ENCODE results near the gene ANK3. TPM values are rescaled to one million over a fixed set of nuclear protein-coding genes. Genes with fewer than 3 reads are reported as not detected.
A peak's percentile ranks its signal among the peaks of the same experiment; 100 is the strongest.

Gene ANK3
- total and polyA plus RNA-seq, 2 experiments from 2014 or later = 46.5 to 85.2 TPM

DNA sequence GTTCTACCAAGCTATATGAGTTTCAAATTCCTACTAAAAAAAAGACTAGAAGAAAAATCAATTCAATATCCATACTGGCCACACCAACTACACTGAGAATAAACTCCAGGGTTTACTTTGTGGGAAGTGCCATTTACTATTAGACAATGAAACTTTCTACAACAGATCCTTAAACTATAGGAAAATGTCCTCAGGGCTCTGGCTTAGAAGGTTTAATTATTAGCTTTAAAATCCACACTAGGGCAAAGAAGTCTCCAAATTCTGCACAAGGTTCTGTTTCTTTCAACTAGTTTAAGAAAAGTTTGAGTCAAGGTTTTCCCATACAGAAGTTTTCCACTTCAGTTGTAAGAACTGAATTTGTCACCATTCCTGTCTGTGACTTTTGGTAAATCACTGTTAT is 251.6 kb downstream of the ANK3 start:
- no peak for DNase-seq (ENCODE audit: low spot score)
- TF ChIP-seq, protein P1, sequence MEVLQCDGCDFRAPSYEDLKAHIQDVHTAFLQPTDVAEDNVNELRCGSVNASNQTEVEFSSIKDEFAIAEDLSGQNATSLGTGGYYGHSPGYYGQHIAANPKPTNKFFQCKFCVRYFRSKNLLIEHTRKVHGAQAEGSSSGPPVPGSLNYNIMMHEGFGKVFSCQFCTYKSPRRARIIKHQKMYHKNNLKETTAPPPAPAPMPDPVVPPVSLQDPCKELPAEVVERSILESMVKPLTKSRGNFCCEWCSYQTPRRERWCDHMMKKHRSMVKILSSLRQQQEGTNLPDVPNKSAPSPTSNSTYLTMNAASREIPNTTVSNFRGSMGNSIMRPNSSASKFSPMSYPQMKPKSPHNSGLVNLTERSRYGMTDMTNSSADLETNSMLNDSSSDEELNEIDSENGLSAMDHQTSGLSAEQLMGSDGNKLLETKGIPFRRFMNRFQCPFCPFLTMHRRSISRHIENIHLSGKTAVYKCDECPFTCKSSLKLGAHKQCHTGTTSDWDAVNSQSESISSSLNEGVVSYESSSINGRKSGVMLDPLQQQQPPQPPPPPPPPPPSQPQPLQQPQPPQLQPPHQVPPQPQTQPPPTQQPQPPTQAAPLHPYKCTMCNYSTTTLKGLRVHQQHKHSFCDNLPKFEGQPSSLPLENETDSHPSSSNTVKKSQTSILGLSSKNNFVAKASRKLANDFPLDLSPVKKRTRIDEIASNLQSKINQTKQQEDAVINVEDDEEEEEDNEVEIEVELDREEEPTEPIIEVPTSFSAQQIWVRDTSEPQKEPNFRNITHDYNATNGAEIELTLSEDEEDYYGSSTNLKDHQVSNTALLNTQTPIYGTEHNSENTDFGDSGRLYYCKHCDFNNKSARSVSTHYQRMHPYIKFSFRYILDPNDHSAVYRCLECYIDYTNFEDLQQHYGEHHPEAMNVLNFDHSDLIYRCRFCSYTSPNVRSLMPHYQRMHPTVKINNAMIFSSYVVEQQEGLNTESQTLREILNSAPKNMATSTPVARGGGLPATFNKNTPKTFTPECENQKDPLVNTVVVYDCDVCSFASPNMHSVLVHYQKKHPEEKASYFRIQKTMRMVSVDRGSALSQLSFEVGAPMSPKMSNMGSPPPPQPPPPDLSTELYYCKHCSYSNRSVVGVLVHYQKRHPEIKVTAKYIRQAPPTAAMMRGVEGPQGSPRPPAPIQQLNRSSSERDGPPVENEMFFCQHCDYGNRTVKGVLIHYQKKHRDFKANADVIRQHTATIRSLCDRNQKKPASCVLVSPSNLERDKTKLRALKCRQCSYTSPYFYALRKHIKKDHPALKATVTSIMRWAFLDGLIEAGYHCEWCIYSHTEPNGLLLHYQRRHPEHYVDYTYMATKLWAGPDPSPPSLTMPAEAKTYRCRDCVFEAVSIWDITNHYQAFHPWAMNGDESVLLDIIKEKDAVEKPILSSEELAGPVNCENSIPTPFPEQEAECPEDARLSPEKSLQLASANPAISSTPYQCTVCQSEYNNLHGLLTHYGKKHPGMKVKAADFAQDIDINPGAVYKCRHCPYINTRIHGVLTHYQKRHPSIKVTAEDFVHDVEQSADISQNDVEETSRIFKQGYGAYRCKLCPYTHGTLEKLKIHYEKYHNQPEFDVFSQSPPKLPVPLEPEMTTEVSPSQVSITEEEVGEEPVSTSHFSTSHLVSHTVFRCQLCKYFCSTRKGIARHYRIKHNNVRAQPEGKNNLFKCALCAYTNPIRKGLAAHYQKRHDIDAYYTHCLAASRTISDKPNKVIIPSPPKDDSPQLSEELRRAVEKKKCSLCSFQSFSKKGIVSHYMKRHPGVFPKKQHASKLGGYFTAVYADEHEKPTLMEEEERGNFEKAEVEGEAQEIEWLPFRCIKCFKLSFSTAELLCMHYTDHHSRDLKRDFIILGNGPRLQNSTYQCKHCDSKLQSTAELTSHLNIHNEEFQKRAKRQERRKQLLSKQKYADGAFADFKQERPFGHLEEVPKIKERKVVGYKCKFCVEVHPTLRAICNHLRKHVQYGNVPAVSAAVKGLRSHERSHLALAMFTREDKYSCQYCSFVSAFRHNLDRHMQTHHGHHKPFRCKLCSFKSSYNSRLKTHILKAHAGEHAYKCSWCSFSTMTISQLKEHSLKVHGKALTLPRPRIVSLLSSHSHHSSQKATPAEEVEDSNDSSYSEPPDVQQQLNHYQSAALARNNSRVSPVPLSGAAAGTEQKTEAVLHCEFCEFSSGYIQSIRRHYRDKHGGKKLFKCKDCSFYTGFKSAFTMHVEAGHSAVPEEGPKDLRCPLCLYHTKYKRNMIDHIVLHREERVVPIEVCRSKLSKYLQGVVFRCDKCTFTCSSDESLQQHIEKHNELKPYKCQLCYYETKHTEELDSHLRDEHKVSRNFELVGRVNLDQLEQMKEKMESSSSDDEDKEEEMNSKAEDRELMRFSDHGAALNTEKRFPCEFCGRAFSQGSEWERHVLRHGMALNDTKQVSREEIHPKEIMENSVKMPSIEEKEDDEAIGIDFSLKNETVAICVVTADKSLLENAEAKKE (CRISPR knock-in tag; IDR thresholded peaks at IDR 0.05) = no peak
- no peak for TF ChIP-seq ZNF114 (CRISPR knock-in tag; IDR thresholded peaks at IDR 0.05)
- TF ChIP-seq, protein P2, sequence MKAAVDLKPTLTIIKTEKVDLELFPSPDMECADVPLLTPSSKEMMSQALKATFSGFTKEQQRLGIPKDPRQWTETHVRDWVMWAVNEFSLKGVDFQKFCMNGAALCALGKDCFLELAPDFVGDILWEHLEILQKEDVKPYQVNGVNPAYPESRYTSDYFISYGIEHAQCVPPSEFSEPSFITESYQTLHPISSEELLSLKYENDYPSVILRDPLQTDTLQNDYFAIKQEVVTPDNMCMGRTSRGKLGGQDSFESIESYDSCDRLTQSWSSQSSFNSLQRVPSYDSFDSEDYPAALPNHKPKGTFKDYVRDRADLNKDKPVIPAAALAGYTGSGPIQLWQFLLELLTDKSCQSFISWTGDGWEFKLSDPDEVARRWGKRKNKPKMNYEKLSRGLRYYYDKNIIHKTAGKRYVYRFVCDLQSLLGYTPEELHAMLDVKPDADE (IDR thresholded peaks at IDR 0.05) = no peak
- TF ChIP-seq, protein P3, sequence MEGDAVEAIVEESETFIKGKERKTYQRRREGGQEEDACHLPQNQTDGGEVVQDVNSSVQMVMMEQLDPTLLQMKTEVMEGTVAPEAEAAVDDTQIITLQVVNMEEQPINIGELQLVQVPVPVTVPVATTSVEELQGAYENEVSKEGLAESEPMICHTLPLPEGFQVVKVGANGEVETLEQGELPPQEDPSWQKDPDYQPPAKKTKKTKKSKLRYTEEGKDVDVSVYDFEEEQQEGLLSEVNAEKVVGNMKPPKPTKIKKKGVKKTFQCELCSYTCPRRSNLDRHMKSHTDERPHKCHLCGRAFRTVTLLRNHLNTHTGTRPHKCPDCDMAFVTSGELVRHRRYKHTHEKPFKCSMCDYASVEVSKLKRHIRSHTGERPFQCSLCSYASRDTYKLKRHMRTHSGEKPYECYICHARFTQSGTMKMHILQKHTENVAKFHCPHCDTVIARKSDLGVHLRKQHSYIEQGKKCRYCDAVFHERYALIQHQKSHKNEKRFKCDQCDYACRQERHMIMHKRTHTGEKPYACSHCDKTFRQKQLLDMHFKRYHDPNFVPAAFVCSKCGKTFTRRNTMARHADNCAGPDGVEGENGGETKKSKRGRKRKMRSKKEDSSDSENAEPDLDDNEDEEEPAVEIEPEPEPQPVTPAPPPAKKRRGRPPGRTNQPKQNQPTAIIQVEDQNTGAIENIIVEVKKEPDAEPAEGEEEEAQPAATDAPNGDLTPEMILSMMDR (conservative IDR thresholded peaks at IDR 0.05; ENCODE audit: low read depth in 2 of 2) = no peak
- TF ChIP-seq ZNF331 (CRISPR knock-in tag; IDR thresholded peaks at IDR 0.05; ENCODE audit: low read depth) = no peak
- TF ChIP-seq CREB1 (CRISPR knock-in tag; IDR thresholded peaks at IDR 0.05; ENCODE audit: low read depth) = no peak
- no peak for TF ChIP-seq EZH2phosphoT487 (IDR thresholded peaks at IDR 0.05; ENCODE audit: unreplicated experiment)
- TF ChIP-seq JUNB (IDR thresholded peaks at IDR 0.05; ENCODE audit: unreplicated experiment) = no peak
- TF ChIP-seq, protein P4, sequence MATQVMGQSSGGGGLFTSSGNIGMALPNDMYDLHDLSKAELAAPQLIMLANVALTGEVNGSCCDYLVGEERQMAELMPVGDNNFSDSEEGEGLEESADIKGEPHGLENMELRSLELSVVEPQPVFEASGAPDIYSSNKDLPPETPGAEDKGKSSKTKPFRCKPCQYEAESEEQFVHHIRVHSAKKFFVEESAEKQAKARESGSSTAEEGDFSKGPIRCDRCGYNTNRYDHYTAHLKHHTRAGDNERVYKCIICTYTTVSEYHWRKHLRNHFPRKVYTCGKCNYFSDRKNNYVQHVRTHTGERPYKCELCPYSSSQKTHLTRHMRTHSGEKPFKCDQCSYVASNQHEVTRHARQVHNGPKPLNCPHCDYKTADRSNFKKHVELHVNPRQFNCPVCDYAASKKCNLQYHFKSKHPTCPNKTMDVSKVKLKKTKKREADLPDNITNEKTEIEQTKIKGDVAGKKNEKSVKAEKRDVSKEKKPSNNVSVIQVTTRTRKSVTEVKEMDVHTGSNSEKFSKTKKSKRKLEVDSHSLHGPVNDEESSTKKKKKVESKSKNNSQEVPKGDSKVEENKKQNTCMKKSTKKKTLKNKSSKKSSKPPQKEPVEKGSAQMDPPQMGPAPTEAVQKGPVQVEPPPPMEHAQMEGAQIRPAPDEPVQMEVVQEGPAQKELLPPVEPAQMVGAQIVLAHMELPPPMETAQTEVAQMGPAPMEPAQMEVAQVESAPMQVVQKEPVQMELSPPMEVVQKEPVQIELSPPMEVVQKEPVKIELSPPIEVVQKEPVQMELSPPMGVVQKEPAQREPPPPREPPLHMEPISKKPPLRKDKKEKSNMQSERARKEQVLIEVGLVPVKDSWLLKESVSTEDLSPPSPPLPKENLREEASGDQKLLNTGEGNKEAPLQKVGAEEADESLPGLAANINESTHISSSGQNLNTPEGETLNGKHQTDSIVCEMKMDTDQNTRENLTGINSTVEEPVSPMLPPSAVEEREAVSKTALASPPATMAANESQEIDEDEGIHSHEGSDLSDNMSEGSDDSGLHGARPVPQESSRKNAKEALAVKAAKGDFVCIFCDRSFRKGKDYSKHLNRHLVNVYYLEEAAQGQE (IDR thresholded peaks at IDR 0.05; ENCODE audit: unreplicated experiment) = no peak
- no peak for TF ChIP-seq STAT1 (IDR thresholded peaks at IDR 0.05; ENCODE audit: unreplicated experiment)
- no peak for TF ChIP-seq EZH2 (IDR thresholded peaks at IDR 0.05; ENCODE audit: low read depth, unreplicated experiment)
- TF ChIP-seq POLR2AphosphoS5 (IDR thresholded peaks at IDR 0.05; ENCODE audit: low read depth) = no peak
- TF ChIP-seq NANOG (IDR thresholded peaks at IDR 0.05; ENCODE audit: borderline replicate concordance) = no peak
- Histone ChIP-seq H3K4me1 (ENCODE audit: insufficient read depth) (peaks cover 18% of the 10 kb centered on the region), H3K4me3 (peak overlapping the region; percentile 48; the same call in 1 of the 2 replicates), H3K27ac (ENCODE audit: low read depth) (peak overlapping the region; percentile 8; the same call in 1 of the 2 replicates), H3K4me2 (peak overlapping the region; percentile 61), H3K79me2 (replicated peaks; ENCODE audit: insufficient read depth) (peaks cover 18% of the 10 kb centered on the region), H2AFZ (no peak overlapping the region), H3K36me3 (ENCODE audit: insufficient read depth) (no peaks in the 10 kb centered on the region), H3F3A (replicated peaks; ENCODE audit: low read depth) (no peaks in the 10 kb centered on the region), H3K27me3 (ENCODE audit: insufficient read depth) (no peaks in the 10 kb centered on the region), H4K20me1 (replicated peaks; ENCODE audit: insufficient read depth) (no peaks in the 10 kb centered on the region), H3K9me2 (ENCODE audit: insufficient read depth) (no peaks in the 10 kb centered on the region)
- Mint-ChIP-seq H3K27me3 (ENCODE audit: insufficient read depth, low read depth, poor library complexity) (no peaks in the 10 kb centered on the region), H3K36me3 (ENCODE audit: low read depth) (peaks cover 8% of the 10 kb centered on the region; the same call in 2 of the 3 replicates), H3K27ac (peak overlapping the region; percentile 20), H3K9me3 (no peaks in the 10 kb centered on the region), H3K4me3 (peak overlapping the region; percentile 16; the same call in 1 of the 3 replicates), H3K4me1 (peaks cover 19% of the 10 kb centered on the region)
- no peak for ATAC-seq

Data from GM23338 (cell line).